ENCODE data around the gene RNH1. TPM values are rescaled to one million over a fixed set of nuclear protein-coding genes. Genes with fewer than 3 reads are reported as not detected.

Gene RNH1
- total RNA-seq: 308 and 315 TPM in 2 replicates

DNA sequence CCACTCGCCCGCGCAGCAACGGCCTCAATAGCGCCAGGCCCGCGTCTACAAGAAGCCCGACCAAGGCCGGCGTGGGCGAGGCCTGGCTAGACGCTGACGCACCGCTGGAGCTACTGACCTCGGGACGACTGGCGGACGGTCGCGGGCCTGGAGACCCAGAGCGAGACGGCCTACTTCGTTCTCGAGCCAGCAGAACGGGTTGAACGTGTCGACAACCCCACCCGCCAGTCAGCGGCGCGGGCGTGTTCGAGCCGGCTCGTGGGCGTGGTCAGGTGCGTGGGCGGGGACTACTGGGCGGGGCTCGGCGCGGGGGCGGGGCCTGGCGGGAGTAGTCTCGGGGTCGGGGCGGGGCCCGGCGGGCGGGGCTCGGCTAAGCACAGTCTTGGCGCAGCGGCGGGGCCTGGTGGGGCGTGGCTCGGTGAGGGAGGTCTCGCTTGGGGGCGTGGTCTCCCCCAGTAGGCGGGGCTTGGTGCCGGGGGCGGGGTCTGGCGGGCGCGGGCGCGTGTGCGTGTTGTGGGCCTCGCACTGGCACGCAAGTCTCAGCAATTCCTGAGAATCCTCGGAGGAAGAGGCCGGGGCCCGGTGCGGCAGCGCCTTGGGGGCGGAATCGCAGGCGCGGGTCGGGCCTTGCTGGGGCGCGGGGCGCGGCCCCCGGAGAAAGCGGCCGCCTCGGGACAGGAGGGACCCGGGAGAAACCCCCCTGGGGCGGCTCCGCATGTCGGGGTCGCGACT lies at the start of gene RNH1:
TSS of gene RNH1 (minus strand) at position 248 of the 732 bp plus-strand sequence. CDS start 5,080 bp downstream, outside the sequence.

DNA sequence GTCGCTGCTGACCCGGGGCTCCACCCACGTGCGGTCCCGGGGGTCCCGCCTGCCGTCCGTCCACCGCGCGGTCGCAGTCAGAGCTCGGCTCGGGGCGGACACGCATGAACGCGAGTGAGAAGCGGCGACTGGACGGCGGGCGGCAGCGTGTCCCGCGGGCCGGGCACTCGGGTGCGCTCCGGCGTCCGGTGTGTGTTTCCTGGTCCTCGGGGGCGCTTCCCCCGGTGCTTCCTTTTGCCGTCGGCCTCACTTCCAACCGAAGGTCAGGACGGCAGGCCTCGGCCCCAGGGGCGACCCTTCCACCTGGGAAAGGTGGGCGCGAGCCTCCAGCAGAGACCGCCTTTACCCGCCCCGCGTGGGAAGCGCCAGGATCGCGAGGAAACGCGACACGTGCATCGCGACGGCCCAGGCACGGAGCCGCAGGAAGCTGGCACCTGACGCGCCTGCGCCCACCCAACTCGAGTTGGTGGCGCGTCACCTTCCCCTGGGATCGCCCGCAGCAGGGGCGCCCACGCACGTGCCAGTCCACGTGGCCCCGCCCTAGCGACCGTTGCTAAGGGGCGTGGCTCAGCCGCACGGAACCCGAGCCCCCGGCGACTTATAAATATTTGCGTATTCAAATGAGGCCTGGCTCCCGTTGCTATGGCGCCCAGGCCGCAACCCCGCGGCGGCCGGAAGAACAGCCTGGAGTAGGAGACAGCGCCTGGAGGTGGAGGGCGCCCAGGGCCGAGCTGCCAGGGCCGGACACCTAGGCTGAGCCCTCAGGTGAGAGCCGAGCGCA lies 30.0 kb upstream of the RNH1 start, which contains the start of gene LRRC56:
TSS of gene LRRC56 (plus strand) at position 687 of the 781 bp plus-strand sequence. CDS start 3,158 bp downstream, outside the sequence.

DNA sequence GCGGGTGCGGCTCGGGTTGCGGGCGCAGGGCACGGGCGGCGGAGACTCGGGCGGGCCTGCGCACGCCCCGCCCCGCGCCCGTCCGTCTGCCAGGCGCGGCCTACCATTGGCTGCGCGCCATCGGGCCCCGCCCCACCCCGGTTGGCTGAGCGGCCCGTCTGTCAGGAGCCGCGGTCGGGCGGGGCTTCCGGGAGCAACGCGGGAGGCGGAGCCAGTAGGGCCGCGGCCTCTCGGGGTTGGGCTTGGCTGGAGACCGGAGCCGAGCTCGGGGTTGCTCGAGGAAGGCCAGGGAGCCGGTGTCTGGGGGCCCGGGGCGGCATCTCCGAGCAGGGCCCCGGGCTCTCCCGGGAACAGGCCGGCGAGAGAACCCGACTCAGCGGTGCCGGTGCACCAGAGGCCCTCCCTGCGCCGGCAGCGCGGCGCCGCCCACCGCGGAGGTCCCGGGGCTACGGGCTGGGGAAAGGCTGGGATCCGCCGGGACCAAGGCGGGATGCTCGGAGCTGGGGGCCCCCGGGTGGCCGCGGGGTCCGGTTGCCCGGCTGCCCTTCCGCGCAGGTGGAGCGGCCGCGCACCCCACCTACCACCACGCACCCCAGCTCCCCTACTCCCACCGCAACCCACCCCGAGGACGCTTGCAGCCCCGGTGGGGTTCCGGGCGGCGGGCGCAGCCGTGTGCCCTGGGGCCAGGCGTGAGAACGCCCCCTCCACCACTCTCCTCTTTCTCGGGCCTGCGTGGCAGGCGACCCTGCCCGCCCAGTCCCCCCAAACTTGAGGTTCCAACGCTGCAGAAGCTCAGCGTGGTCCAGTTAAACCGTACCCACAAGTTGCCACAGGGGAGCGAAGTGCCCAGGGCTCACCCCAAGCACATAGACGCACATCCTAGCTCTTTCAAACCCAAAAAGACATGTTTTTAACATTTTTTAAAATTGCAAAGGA lies 28.7 kb upstream of the RNH1 start, which contains the start of gene HRAS:
TSS of gene HRAS (minus strand) at position 58 of the 936 bp plus-strand sequence.

DNA sequence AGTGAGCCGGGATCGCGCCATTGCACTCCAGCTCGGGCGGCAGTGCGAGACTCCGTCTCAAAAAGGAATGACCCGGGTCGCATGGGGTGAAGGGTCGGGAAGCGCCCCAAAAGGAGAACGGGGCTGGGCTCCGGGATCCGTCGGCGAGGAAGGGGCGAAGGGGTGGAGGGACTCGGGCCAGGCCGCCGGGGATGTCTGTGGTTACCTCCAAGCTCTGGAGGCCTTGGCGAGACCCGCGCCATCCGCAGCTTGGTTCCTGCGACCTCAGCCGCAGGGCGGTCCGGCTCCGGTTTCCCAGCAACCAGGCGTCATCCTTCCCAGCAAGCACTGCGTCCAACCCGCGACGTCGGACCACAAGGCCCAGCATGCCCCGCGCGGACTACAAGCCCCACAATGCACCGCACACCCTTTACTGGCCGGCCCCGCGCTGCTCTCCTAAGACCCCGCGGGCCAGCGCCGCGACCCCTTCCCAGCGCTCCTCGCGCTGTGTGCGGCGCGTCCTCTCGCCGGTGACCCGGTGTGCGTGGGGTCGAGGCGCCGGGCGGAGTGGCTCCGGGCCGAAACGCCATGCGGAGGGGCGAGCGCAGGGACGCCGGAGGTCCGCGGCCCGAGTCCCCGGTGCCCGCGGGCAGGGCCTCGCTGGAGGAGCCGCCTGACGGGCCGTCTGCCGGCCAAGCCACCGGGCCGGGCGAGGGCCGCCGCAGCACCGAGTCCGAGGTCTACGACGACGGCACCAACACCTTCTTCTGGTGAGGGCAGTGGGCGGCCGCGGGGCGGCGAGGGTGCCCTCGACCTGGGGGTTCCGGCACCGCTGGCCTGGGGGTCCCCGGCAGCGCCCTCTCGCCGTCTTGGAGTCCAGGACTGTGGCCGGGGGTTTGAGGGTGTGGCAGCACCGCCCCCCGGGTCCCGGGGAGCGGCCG lies 56.9 kb downstream of the RNH1 start, which contains the start of gene PTDSS2:
TSS of gene PTDSS2 (plus strand) at position 391 of the 920 bp plus-strand sequence. CDS start at position 568, 177 bp downstream.

Other genes with a start within 250 kb of the RNH1 start
- gene NLRP6, start 228.8 kb downstream of the RNH1 start, total RNA-seq: not detected in 2 replicates
- 7.1 and 8.0 TPM in 2 replicates for gene PGGHG, start 218.1 kb downstream of the RNH1 start, total RNA-seq
- not detected in 2 replicates for gene IFITM5, start 207.7 kb downstream of the RNH1 start, total RNA-seq
- gene IFITM2, start 199.4 kb downstream of the RNH1 start, total RNA-seq: 230 and 259 TPM in 2 replicates
- gene IFITM1, start 193.2 kb downstream of the RNH1 start, total RNA-seq: 47.6 and 56.4 TPM in 2 replicates
- gene IFITM3, start 186.4 kb downstream of the RNH1 start, total RNA-seq: 288 and 289 TPM in 2 replicates
- gene B4GALNT4, start 137.7 kb downstream of the RNH1 start, total RNA-seq: 0.05 TPM in 1 of 2 replicates, not detected in the other
- 1.6 and 2.6 TPM in 2 replicates for gene PKP3, start 113.0 kb downstream of the RNH1 start, total RNA-seq
- 48.3 and 58.3 TPM in 2 replicates for gene SIGIRR, start 92.2 kb downstream of the RNH1 start, total RNA-seq
- gene ANO9, start 65.2 kb downstream of the RNH1 start, total RNA-seq: 0.20 and 0.89 TPM in 2 replicates
- gene PTDSS2, start 57.0 kb downstream of the RNH1 start, total RNA-seq: 33.6 and 52.3 TPM in 2 replicates
- 102 and 109 TPM in 2 replicates for gene HRAS, start 28.3 kb upstream of the RNH1 start, total RNA-seq
- gene LRRC56, start 30.3 kb upstream of the RNH1 start, total RNA-seq: 0.05 and 0.73 TPM in 2 replicates
- gene LMNTD2, start 53.5 kb upstream of the RNH1 start, total RNA-seq: 0.05 and 0.20 TPM in 2 replicates
- gene RASSF7, start 53.7 kb upstream of the RNH1 start, total RNA-seq: 10.8 and 12.0 TPM in 2 replicates
- 20.1 and 25.4 TPM in 2 replicates for gene PHRF1, start 69.2 kb upstream of the RNH1 start, total RNA-seq
- gene IRF7, start 108.7 kb upstream of the RNH1 start, total RNA-seq: 76.0 and 84.2 TPM in 2 replicates
- gene CDHR5, start 117.7 kb upstream of the RNH1 start, total RNA-seq: not detected in 2 replicates
- gene SCT, start 119.9 kb upstream of the RNH1 start, total RNA-seq: not detected in 2 replicates
- not detected in 2 replicates for gene DRD4, start 130.0 kb upstream of the RNH1 start, total RNA-seq
- 23.1 and 27.8 TPM in 2 replicates for gene DEAF1, start 188.0 kb upstream of the RNH1 start, total RNA-seq
- gene TMEM80, start 188.6 kb upstream of the RNH1 start, total RNA-seq: 16.9 and 17.5 TPM in 2 replicates
- gene EPS8L2, start 199.0 kb upstream of the RNH1 start, total RNA-seq: 6.7 and 7.3 TPM in 2 replicates
- gene TALDO1, start 240.2 kb upstream of the RNH1 start, total RNA-seq: 228 TPM in 2 replicates